Activated CD8-positive, alpha-beta T cell treated with anti-CD3 and anti-CD28 coated beads for 36 hours (primary cell): ENCODE results near the gene STPG2. TPM values are rescaled to one million over a fixed set of nuclear protein-coding genes. Genes with fewer than 3 reads are reported as not detected.

Source experiments
- ATAC-seq: fragments of 200-7000 bp; cut with Tn5 transposase; one replicate; pipeline ENCODE4 v1.10.0; 2021; ENCODE audit warnings: mild to moderate bottlenecking, moderate library complexity
- CTCF ChIA-PET: fragments of 350-600 bp; sonication (Branson Sonifier 250); formaldehyde crosslinking; loops from one replicate; lab custom pipeline; 2021; ENCODE audit warnings: antibody characterized with exemption; lab: Charles Lee
- POLR2A ChIA-PET: fragments of 350-600 bp; sonication (Branson Sonifier 250); formaldehyde crosslinking; loops from one replicate; lab custom pipeline; 2021; ENCODE audit warnings: antibody characterized with exemption; lab: Charles Lee
- DNase-seq: peaks from one replicate; pipeline ENCODE4 v3.0.0-alpha.2; 2020
- H3K27ac Mint-ChIP-seq: one replicate; pipeline ENCODE4 v1.8.0; 2021; ENCODE audit warnings: mild to moderate bottlenecking, mixed read lengths
- H3K27me3 Mint-ChIP-seq: one replicate; pipeline ENCODE4 v1.8.0; 2021; ENCODE audit warnings: mixed read lengths
- H3K36me3 Mint-ChIP-seq: one replicate; pipeline ENCODE4 v1.8.0; 2021; ENCODE audit warnings: low read depth, mixed read lengths
- H3K4me1 Mint-ChIP-seq: one replicate; pipeline ENCODE4 v1.8.0; 2021; ENCODE audit warnings: low read depth, mixed read lengths
- H3K4me3 Mint-ChIP-seq: one replicate; pipeline ENCODE4 v1.8.0; 2021; ENCODE audit warnings: mild to moderate bottlenecking, moderate library complexity, mixed read lengths
- H3K9me3 Mint-ChIP-seq: one replicate; pipeline ENCODE4 v1.8.0; 2021; ENCODE audit warnings: mixed read lengths
- intact Hi-C: fragments of 100-400 bp; cut with micrococcal nuclease; formaldehyde crosslinking; loops from one replicate; pipeline ENCODE4 v1.10.0; 2022
- total RNA-seq, 2 experiments: library from RNA; stranded (reverse); gene quantifications; one replicate each; pipeline ENCODE4 v1.2.3, GENCODE V29; 2021
- TF ChIP-seq, protein P1 (sequence below): fragments of 200-600 bp; IDR thresholded peaks from one replicate; pipeline ENCODE4 v1.8.0; 2022; ENCODE audit warnings: antibody characterized with exemption, mild to moderate bottlenecking

The STPG2 gene
- total RNA-seq, 2 experiments from 2014 or later, result 0.16 to 0.18 TPM

GRCh38 chr4:97624204-97624603 lies 519.1 kb downstream of the STPG2 start:
- H3K4me3 Mint-ChIP-seq, result no peak overlapping the region
- CTCF ChIA-PET, result no interaction called here
- no peaks in the 10 kb centered on the region for H3K36me3 Mint-ChIP-seq
- H3K27me3 Mint-ChIP-seq, result no peaks in the 10 kb centered on the region
- ATAC-seq (no peak), DNase-seq (no peak)
- no peak overlapping the region for H3K27ac Mint-ChIP-seq
- TF ChIP-seq, protein P1, sequence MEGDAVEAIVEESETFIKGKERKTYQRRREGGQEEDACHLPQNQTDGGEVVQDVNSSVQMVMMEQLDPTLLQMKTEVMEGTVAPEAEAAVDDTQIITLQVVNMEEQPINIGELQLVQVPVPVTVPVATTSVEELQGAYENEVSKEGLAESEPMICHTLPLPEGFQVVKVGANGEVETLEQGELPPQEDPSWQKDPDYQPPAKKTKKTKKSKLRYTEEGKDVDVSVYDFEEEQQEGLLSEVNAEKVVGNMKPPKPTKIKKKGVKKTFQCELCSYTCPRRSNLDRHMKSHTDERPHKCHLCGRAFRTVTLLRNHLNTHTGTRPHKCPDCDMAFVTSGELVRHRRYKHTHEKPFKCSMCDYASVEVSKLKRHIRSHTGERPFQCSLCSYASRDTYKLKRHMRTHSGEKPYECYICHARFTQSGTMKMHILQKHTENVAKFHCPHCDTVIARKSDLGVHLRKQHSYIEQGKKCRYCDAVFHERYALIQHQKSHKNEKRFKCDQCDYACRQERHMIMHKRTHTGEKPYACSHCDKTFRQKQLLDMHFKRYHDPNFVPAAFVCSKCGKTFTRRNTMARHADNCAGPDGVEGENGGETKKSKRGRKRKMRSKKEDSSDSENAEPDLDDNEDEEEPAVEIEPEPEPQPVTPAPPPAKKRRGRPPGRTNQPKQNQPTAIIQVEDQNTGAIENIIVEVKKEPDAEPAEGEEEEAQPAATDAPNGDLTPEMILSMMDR, result no peak
- peaks cover 20% of the 10 kb centered on the region for H3K9me3 Mint-ChIP-seq
- intact Hi-C loops, result no loop called here
- H3K4me1 Mint-ChIP-seq, result no peaks in the 10 kb centered on the region
- POLR2A ChIA-PET, result no interaction called here

DNA sequence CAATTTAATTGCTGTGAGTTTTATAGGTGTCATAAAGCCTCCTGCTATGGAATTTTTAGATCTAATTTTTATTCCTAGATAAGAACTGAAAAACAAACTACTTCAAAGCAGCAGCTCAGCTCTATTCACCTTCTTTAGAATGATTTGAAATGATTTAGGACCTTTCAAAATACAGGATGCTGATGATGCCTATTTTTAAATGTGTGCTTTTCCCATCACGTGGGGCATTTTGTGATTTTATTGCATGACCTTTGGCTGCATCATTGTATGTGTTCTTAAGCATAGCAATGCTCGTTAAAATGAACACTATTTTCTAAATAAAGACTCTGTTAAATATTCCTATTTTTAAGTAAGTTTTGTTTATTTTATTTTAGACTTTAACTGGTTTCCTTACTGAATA lies 537.3 kb downstream of the STPG2 start:
- Mint-ChIP-seq H3K36me3 (no peaks in the 10 kb centered on the region), H3K4me1 (no peaks in the 10 kb centered on the region), H3K27me3 (no peaks in the 10 kb centered on the region), H3K4me3 (no peak overlapping the region), H3K9me3 (peaks cover 3% of the 10 kb centered on the region), H3K27ac (no peak overlapping the region)
- intact Hi-C loops, result no loop called here
- TF ChIP-seq, protein P1, result no peak
- ChIA-PET CTCF (no interaction called here), POLR2A (no interaction called here)
- ATAC-seq, result no peak
- no peak for DNase-seq

DNA sequence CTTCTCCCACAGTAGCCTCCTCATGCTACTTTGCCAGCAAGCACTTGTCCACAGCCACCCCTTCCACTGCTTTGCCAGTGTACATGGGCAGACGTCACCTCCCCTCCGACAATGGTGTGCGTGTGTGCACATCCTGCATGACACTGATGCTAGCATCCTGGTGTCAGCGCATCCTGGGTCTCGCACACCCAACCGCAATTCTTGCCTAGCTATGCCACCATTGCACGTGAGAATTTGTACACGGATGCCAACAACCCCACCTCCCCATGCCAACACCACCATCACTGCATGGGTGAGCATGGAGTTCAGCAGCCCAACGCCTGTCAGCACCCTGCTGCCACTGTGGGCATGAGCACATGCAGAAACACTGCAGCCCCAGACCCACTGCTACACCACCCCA lies 550.0 kb downstream of the STPG2 start:
- POLR2A ChIA-PET, result no interaction called here

DNA sequence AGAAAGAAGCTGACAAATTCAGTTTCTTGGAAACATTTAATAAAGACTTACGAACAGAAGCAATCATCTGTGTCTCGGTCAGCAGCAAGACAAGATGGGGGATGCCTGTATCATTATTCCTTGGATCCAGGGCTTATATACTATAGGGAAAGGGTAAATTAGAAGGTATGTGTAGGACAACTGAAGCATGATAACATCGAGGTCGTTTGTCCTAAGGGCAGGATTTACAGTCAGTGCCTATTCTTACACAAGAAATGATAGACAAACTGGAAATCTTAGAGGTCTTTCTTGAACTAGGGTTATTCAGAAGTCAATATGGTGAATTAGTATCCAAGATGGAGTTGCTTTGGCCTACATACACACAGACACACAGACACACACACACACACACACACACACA lies 553.0 kb downstream of the STPG2 start:
- no peak for DNase-seq
- Mint-ChIP-seq H3K27ac (no peak overlapping the region), H3K36me3 (no peaks in the 10 kb centered on the region), H3K9me3 (peaks cover 6% of the 10 kb centered on the region), H3K4me3 (no peak overlapping the region), H3K27me3 (no peaks in the 10 kb centered on the region), H3K4me1 (no peaks in the 10 kb centered on the region)
- TF ChIP-seq, protein P1, result no peak
- intact Hi-C loops, result no loop called here
- POLR2A ChIA-PET, result no interaction called here
- ATAC-seq, result no peak
- CTCF ChIA-PET, result no interaction called here

More for the DNA sequence above, 550.0 kb downstream of the STPG2 start:
- CTCF ChIA-PET, result no interaction called here
- no peak for DNase-seq
- Mint-ChIP-seq H3K27me3 (no peaks in the 10 kb centered on the region), H3K27ac (no peak overlapping the region), H3K4me3 (no peak overlapping the region), H3K36me3 (no peaks in the 10 kb centered on the region), H3K4me1 (no peaks in the 10 kb centered on the region), H3K9me3 (peaks cover 16% of the 10 kb centered on the region)
- intact Hi-C loops, result no loop called here
- TF ChIP-seq, protein P1, result no peak
- no peak for ATAC-seq

DNA sequence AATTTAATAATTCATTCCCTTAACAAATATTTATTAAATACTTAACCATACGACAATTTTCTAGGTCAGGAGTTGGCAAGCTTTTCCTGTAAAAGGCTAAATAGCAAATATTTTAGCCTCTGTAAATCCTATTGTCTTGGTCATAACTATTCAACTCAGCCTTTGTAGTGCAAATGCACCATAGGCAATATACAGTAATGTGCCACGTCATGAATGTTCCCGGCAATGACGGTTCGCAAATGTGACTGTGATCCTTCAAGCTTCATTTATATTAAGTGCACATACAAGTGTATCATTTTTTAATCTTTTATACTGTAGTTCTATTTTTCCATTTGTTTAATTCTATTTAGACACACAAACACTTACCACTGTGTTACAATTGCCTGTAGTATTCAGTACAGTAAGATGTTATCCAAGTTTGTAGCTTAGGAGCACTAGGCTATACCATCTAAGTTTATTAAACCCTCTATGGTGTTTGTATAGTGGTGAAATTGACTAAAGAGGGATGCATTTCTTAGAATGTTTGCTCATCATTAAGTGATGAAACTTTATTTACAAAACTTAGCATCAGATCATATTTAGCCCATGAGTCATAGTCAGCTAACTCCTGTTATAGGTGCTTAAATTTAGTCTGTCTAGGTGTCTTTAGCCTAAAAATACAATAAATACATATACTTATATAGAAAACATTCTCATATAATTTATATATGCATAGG lies 553.6 kb downstream of the STPG2 start:
- no peaks in the 10 kb centered on the region for H3K4me1 Mint-ChIP-seq
- no peaks in the 10 kb centered on the region for H3K27me3 Mint-ChIP-seq
- ChIA-PET POLR2A (no interaction called here), CTCF (no interaction called here)
- H3K27ac Mint-ChIP-seq, result no peak overlapping the region
- H3K4me3 Mint-ChIP-seq, result no peak overlapping the region
- DNase-seq, result no peak
- peaks cover 6% of the 10 kb centered on the region for H3K9me3 Mint-ChIP-seq
- ATAC-seq, result no peak
- intact Hi-C loops, result no loop called here
- no peaks in the 10 kb centered on the region for H3K36me3 Mint-ChIP-seq
- TF ChIP-seq, protein P1, result no peak
